Ishikawa (cell line): ENCODE data around the gene PPBP.

Source experiments
- CEBPB ChIP-seq: IDR thresholded peaks from 2 replicates; pipeline ENCODE4 v1.6.1; 2012
- CREB1 ChIP-seq: IDR thresholded peaks from 2 replicates; pipeline ENCODE4 v1.6.1; 2012; ENCODE audit warnings: low read depth
- EGR1 ChIP-seq: IDR thresholded peaks from 2 replicates; pipeline ENCODE4 v1.6.1; 2012
- EP300 ChIP-seq: IDR thresholded peaks from 2 replicates; pipeline ENCODE4 v1.6.1; 2012; ENCODE audit warnings: borderline replicate concordance
- FOXM1 ChIP-seq: IDR thresholded peaks from 2 replicates; pipeline ENCODE4 v1.6.1; 2012; ENCODE audit warnings: low read depth, borderline replicate concordance
- NFIC ChIP-seq: IDR thresholded peaks from 2 replicates; pipeline ENCODE4 v1.6.1; 2012
- RAD21 ChIP-seq: IDR thresholded peaks from 2 replicates; pipeline ENCODE4 v1.6.1; 2012; ENCODE audit warnings: low read depth
- TAF1 ChIP-seq: IDR thresholded peaks from 2 replicates; pipeline ENCODE4 v1.6.1; 2012; ENCODE audit warnings: low read depth, mild to moderate bottlenecking
- TCF12 ChIP-seq: IDR thresholded peaks from 2 replicates; pipeline ENCODE4 v1.6.1; 2012; ENCODE audit warnings: low read depth
- TEAD4 ChIP-seq: IDR thresholded peaks from 2 replicates; pipeline ENCODE4 v1.6.1; 2012
- YY1 ChIP-seq: IDR thresholded peaks from 2 replicates; pipeline ENCODE4 v1.6.1; 2012; ENCODE audit warnings: low read depth
- ZBTB7A ChIP-seq: IDR thresholded peaks from 2 replicates; pipeline ENCODE4 v1.6.1; 2012; ENCODE audit warnings: low read depth
- TF ChIP-seq, protein P1 (sequence below): IDR thresholded peaks from 2 replicates; pipeline ENCODE4 v1.6.1; 2012
- TF ChIP-seq, protein P2 (sequence below): IDR thresholded peaks from 2 replicates; pipeline ENCODE4 v1.6.1; 2012
- TF ChIP-seq, protein P3 (sequence below): IDR thresholded peaks from 2 replicates; pipeline ENCODE4 v1.6.1; 2012; ENCODE audit warnings: low read depth, mild to moderate bottlenecking

PPBP gene

DNA sequence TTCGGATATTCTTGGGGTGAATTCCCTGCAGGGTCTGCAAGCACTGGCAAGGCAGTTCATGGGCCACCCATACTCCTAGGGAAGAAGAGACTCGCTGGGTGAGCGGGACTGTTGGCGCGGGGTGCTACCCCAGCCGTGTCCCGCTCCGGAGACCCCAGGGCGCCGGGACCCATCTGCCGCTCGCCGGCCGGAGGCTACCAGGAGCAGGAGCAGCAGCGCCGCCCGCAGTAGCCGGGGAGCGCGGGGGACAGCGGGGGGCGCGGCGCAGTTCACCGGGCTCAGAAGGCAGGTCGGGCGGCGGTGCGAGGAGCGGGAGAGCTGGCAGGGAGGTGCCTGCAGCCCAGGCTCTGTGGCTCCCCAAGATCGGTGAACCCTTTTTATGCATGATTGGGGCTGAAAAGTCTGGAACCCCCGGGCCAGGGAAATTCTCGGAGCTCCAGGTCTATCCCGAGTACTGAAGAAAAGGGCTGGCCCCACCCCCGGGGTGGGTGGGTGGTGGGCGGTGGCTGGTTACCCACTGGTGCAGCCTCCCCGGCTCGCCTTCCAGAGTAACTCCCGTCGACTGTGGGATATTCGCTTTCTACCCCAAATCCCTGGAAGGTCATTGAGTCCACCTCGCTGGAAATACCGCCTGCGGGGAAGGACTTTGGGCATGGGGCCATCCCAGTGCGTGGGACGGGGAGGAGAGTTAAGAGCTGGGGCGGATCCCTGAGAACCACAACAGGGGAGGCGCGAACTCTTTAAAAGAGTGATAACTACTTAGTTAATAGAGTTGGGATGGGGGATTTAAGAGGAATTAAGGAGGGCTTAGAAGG lies 43.7 kb downstream of the PPBP start:
- 0 out of 2 replicates have a peak, but pooled peaks have one; percentile 41 for TF ChIP-seq ZBTB7A
- TF ChIP-seq NFIC, result no peak

DNA sequence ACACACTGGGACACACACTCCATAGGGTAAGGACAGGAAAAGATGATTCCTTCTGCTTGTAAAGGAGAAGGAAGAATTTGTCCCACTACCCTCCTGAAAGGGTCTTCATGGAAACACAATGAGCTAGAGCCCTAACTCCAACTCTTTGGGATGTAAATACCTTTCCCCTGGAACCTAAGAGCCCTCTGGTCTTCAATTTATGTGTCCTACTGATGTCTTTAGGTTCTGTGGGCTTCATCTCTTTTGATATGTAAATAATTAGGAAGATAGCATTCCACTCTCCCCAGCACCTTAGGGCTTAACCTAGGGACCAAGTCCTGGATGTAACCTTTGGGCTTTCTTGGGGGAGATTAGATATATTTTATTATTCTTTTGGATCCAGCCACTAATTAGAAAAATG lies 44.4 kb downstream of the PPBP start:
- TF ChIP-seq EP300, result no peak
- no peak for TF ChIP-seq NFIC
- no peak for TF ChIP-seq ZBTB7A
- no peak for TF ChIP-seq TCF12
- TF ChIP-seq, protein P1, sequence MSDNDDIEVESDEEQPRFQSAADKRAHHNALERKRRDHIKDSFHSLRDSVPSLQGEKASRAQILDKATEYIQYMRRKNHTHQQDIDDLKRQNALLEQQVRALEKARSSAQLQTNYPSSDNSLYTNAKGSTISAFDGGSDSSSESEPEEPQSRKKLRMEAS, result no peak
- no peak for TF ChIP-seq EGR1
- no peak for TF ChIP-seq TAF1
- TF ChIP-seq TEAD4, result no peak
- TF ChIP-seq, protein P2, sequence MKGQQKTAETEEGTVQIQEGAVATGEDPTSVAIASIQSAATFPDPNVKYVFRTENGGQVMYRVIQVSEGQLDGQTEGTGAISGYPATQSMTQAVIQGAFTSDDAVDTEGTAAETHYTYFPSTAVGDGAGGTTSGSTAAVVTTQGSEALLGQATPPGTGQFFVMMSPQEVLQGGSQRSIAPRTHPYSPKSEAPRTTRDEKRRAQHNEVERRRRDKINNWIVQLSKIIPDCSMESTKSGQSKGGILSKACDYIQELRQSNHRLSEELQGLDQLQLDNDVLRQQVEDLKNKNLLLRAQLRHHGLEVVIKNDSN, result no peak
- no peak for TF ChIP-seq FOXM1
- TF ChIP-seq YY1, result no peak
- TF ChIP-seq, protein P3, sequence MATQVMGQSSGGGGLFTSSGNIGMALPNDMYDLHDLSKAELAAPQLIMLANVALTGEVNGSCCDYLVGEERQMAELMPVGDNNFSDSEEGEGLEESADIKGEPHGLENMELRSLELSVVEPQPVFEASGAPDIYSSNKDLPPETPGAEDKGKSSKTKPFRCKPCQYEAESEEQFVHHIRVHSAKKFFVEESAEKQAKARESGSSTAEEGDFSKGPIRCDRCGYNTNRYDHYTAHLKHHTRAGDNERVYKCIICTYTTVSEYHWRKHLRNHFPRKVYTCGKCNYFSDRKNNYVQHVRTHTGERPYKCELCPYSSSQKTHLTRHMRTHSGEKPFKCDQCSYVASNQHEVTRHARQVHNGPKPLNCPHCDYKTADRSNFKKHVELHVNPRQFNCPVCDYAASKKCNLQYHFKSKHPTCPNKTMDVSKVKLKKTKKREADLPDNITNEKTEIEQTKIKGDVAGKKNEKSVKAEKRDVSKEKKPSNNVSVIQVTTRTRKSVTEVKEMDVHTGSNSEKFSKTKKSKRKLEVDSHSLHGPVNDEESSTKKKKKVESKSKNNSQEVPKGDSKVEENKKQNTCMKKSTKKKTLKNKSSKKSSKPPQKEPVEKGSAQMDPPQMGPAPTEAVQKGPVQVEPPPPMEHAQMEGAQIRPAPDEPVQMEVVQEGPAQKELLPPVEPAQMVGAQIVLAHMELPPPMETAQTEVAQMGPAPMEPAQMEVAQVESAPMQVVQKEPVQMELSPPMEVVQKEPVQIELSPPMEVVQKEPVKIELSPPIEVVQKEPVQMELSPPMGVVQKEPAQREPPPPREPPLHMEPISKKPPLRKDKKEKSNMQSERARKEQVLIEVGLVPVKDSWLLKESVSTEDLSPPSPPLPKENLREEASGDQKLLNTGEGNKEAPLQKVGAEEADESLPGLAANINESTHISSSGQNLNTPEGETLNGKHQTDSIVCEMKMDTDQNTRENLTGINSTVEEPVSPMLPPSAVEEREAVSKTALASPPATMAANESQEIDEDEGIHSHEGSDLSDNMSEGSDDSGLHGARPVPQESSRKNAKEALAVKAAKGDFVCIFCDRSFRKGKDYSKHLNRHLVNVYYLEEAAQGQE, result no peak
- TF ChIP-seq RAD21, result no peak
- no peak for TF ChIP-seq CREB1
- no peak for TF ChIP-seq CEBPB

DNA sequence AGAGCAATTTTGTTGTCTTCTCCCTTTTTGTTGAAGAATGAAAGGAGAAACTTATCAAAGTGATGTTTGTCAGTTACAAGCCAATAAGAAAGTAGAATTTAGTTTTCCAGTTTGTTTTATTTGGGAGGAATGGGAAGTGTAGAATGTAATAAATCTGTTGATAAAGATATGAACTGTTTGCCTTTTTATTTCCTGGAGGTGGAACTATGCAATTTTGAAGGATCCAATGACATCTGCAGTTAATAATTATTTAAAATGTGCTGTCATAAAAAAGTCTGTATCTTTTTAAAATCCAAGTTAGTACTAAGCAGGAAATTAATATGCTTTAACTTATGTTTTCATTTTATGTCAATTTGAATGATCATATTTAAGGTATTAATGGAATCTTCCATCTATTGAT lies 51.0 kb downstream of the PPBP start:
- TF ChIP-seq FOXM1, result no peak
- TF ChIP-seq, protein P3, result no peak
- no peak for TF ChIP-seq TCF12
- TF ChIP-seq CEBPB, result no peak
- no peak for TF ChIP-seq TEAD4
